ENCODE results near the gene RCOR2. TPM values are rescaled to one million over a fixed set of nuclear protein-coding genes. Genes with fewer than 3 reads are reported as not detected.
"Not testable (repeated sequence)": the region's sequence is repeated elsewhere in the genome, so short reads cannot be mapped to it uniquely, and the experiment has no call there.

The RCOR2 gene
- total RNA-seq (ENCODE audit: insufficient read depth, low replicate concordance) = 3.4 TPM

DNA sequence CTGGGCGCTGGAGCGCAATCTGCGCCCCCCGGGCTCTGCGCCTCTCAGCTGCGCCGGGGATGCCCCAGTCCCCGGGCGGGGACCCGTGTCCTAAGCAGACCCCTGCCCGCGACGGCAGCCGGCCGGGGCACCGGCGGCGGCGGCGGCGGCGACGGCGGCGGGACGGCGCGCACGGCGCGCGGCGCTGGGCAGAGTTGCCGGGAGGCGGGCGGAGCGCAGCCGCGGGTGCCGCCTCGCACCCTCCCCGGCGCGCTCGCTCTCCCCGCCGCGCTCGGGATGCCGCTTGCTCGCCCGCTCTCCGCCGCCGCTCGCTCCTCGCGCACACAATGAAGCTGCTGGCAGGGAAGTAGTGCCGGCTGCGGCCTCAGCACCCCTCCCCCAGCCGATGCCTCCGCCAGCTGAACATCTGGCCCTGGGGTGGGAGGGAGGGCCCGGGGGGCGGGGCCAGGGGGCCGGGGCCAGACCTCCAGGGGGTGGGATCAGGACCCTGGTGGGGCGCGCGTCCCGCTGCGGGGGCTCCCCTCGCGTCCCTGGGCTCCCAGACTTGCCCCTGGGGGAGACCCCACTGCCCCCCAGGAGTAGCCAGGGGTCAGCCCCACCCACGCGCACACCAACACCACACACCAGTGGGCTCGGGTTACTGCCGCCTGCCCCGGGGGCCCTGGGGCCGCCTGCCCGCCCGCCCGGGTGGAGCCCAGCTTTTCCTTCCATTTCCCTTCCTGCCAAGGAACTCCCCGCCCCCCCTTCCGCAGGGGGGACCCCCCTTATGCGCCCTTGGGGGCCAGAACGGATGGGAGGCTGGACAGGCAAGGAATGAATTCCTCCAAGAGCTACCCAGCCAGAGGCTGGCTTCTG lies at the start of gene RCOR2:
Gene RCOR2 (minus strand): TSS at position 328 of the 855 bp plus-strand sequence. CDS start 708 bp downstream, outside the sequence.
- peak; percentile 90 for DNase-seq (ENCODE audit: low spot score)

DNA sequence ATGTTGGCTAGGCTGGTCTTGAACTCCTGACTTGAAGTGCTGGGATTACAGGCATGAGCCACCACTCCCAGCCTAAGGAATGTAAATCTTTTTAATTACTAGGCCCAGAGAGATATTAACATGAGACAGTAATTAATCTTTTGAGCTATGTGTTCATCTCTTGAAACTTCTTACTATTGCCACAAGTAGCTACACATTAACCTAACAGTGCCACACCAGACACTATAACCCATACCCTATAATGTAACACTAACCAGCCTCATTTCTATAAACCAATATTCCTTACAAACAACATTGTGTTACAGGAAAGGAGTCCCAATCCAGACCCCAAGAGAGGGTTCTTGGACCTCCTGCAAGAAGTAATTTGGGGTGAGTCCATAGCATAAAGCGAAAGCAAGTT lies 49.5 kb upstream of the RCOR2 start:
- no peak for DNase-seq (ENCODE audit: low spot score)

DNA sequence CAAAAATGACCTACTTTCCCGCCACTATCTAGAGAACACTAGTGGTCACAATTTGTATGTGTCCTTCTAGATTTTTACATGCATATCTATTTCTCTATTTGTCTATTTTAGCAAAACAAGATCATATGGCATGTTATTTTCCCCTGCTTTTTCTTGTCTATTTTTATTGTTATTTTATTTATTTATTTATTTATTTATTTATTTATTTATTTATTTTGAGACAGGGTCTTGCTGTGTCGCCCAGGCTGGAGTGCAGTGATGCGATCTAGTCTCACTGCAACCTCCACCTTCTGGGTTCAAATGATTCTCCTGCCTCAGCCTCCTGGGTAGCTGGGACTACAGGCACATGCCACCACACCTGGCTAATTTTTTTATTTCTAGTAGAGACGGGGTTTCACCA lies 46.9 kb upstream of the RCOR2 start:
- not testable (repeated sequence) for DNase-seq (ENCODE audit: low spot score)

DNA sequence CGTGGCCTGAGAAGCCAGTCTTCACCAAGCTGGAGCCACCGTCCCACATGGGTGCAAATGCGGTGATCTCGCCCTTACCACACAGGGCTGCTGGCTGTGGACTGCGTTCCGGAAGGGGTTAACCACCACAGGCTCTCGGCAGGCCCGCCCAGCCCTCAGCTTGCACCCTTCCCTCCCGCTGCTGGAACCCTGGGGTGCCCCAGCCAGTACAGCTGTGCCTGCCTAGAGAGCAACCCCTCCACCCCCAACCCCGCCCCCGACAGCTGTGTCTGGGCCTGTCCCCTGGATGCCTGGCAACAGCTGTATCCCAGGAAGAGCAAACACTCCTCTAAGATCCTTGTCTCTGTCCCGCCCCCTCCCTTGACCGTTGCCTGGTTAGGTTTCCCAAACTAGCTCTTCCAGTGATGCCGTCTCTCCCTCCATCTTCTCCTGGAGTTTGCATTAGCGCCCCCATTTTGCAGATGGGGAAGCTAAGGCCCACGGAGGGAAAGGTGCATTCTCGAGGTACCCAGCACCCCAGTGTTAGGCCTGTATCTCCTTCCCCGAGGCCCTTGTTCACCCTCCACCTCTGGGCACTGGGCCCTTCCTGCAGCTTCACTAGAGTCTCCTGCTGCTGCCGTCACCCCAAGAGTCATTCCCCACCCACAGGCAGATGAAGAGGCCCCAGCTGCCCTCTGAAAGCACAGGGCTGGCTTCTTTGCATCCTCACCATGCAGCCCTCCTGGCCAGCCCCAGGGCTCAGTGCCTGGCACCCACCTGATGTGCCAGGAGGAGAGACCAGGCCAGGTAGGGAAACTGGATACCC lies 44.8 kb upstream of the RCOR2 start:
- peak; percentile 90 for DNase-seq (ENCODE audit: low spot score)

DNA sequence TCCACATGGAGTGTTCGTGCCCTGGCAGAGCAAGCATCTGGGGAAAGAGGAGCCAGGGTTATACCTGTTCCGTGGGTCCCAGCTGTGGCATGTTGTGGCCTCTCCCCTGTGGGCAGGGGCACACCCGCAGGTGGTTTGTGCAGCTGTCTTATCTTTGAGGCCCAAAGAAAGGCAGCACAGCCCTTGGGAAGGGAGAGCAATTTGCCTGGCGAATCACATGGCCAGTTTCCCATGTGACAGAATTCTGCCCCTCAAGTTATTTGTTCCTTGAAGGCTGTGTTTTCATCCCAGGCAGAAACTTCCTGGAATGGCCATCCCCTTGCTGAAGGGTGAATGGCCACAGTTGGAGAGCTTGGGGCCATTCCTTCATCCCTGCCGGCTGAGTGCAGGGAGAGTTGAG lies 41.0 kb upstream of the RCOR2 start:
- no peak for DNase-seq (ENCODE audit: low spot score)

DNA sequence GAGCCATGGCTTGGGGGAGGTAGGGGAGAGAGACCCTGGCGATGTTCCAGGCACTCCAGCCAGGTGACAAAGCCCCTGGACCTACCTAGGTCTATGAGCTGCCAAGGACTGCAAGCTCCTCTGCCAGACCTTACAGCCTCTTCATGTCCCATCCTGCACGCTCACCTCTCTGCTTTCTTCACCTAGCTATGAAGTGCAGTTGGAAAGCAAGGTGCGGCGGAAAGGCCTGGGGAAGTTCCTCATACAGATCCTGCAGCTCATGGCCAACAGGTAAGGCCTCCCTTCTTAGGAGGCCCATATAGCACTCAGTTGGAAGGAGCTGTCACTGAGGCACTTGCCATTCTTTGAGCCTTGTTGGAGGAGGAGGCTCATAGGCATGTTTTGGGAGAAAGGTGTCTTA lies 35.6 kb upstream of the RCOR2 start:
- DNase-seq (ENCODE audit: low spot score) = no peak

DNA sequence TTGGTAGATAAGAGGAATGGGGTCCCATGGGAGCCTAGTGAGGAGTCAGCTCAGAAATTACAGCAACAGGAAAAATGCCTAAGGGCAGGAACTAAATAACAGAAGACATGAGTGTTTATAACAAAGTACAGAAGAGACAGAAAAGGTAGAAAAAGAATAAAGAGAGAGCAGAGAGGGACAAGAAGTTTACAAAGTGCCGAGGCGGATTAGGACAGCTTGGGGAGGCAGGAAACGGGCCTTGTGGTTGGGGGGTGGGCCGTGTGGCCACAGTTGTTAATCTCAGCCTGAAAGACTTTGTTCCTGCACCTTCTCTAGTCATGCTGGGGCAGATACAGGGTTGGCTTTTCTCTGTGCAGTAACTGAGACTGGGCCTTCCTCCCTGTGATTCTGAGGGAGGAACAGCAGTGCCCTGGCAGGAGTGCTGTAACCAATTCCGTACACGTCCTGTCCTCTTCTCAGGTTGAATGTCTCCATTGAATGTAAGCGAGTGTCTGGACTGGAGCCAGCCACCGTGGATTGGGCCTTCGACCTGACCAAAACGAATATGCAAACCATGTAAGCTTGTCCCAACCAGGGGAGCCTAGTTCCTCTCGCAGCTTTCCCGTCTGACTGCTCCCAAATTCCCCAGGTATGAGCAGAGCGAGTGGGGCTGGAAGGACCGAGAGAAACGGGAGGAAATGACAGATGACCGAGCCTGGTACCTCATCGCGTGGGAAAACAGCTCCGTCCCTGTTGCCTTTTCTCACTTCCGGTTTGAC lies 35.0 kb upstream of the RCOR2 start:
- DNase-seq (ENCODE audit: low spot score) = no peak

DNA sequence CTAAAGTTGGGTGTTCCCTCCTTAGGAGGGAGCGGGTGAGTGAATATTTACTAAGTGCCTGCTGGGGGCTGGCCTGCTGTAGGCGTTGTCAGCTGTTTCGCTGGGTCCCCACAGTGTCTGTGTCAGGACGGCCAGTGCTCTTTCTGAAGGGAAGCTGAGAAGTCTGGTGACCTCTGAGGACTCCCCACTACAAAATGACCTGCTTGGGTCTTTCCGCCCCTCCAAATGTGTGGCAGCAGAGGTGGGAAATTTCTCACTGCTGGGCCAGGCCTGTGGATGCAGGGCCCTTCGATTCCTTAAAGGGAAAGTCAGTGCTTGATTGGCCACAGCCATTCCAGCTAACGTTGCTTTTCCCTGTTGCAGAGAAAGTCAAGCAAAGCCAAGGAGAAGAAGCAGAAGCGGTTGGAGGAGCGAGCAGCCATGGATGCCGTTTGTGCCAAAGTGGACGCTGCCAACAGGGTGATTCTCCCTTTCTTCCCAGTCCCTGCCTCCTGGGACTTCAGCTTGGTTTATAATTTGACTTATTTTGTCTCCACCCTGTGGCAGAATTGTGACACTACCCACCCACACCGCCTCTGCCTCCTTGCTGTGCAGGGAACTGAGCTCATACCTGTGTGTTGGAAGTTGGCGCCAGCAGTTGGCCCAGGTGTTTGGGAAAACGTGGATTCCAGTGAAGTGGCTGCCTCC lies 28.7 kb upstream of the RCOR2 start:
- DNase-seq (ENCODE audit: low spot score) = peak; percentile 80

DNA sequence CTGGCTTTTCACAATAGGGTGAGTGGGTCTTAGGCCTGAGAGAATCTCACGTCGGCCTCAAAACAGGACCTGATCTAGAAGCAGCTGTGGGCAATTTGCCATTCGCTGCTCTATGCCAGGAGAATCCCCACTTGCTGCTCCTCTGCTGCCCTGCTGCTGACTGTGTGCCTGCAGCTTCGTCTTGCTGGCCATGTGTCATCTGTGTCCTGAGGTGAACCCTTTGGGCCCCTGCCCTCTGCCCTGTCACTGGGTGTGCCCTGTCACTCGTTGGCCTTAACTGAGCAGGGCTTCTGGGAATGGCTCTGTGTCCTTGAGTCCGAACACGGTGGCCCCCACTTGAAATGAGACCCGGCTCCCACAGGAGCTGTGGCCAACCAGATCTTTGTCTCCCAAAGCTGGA lies 28.0 kb upstream of the RCOR2 start:
- no peak for DNase-seq (ENCODE audit: low spot score)

DNA sequence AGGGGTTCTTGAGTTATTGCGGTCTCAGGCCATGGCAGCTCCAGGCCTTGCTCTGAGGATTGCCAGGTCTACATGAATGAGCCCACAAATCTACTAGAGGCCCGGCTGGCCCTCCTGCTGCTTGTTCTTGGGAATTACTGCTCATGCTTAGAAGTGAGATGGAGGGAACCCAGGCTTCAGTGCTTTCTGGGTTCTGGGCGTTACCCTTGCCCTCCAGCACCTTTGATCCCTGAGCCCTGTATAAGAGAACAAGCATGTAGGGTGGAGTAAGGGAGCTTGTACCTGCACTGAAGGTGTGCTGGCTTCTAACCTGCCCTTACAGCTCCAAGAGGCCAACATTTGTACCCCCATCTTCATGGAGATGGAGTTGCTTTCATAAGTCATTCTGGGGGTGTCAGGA lies 25.8 kb upstream of the RCOR2 start:
- no peak for DNase-seq (ENCODE audit: low spot score)

DNA sequence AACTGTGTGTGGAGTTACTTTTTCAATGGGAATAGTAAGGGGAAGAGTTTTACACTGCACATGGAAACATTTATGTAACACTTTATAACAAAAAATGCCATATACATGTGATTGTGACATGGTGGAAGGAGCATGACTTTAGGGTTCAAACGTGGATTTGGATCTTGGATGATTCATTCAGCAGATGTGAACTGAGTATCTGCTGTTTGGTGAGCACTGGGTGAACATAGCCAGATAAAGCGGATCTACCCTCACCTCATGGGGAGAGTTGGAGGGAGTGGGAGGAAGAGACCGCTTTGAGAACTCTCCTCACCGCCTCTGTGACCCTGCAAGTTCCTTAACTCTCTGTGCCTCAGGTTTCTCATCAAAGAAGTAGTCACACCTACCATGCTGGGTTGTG lies 24.9 kb upstream of the RCOR2 start:
- DNase-seq (ENCODE audit: low spot score) = no peak

DNA sequence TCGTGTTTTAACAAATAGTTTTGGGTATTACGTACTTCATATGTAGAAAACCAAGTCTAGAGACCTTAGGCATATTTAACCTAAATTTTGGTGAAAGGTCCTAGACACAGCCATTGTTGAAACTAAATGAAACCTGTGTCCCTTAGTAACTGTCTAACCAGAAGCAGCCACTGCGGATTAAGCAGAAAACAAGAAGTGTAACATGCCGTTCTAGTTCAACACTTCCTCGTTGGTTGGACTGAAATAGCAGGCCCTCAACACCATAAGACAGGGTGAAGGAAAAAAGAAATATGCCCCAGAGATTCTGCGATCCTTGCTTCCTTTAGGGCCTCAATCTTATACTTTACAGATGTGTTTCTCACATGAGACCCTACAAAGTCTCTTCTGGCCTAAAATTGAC lies 23.8 kb upstream of the RCOR2 start:
- DNase-seq (ENCODE audit: low spot score) = no peak

DNA sequence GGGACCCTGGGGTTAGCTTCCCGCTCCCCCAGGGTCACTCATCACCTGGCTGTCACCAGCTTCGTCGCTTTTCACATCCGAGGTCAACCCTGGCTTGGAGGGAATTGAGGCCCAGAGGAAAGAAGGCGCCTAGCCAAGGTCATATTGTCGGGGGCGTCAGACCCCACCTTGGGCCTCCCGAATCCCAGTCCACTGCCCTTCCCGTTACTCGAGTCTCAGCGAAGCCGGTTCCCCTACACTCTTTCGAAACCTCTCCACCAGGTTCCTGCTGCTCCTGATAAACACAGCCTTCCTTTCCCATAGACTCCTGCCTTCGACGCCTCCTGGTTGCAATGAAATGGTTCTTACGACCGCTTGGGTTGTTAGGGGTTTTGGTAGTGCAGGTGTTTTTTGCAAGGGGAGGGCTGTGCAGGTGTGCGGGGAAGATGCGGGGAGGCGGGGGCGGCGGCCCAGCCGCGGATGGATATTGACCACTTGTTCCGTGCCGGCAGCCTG lies 22.5 kb upstream of the RCOR2 start:
- no peak for DNase-seq (ENCODE audit: low spot score)

DNA sequence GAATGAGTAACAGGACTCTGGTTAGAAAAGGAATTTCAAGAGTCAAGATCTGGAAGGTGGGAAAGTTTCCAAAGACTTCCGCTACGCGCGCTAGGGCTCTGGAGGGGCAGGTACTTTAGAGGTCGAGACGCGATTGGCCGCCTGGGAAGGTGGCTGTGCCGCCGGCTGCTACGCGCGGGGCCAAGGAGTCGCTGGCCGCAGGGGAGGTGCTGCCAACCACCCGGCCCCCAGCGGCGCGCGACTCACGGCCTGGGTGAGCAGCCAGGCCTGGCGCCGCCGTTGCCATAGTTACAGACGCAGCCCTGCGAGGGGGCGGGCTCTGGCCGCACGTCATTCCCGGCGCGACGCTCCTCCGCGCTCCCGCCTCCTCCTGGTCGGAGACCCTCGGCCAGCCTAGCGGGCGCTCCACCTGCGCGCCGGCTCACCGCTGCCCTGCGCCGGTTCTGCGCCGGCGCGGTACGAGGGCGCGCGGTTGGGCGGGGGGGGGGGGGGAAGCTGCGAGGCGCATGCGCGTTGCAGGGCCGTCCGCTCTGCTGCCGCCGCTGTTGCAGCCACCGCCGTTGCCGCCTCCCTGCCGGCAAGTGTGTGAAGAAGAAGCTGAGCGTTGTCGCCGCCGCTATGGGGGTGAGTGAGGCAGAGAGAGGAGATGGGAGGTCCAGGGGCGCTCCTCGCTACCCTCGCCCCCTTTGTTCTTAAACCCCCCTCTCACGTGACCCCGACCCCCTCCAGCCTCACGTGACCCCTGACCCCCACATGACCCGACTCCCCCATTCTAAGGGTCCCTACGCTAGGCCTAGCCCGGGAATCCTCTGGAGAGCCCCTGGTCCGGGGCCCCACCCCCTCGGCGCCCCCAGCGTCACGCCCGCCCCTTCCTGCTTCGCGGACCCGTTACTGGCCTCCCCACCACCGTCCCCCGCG lies 21.8 kb upstream of the RCOR2 start, which contains the start of gene NAA40:
Gene NAA40 (plus strand): TSS at position 524 of the 918 bp plus-strand sequence. CDS start 95 bp downstream, at position 619.
- peak; percentile 93 for DNase-seq (ENCODE audit: low spot score)

DNA sequence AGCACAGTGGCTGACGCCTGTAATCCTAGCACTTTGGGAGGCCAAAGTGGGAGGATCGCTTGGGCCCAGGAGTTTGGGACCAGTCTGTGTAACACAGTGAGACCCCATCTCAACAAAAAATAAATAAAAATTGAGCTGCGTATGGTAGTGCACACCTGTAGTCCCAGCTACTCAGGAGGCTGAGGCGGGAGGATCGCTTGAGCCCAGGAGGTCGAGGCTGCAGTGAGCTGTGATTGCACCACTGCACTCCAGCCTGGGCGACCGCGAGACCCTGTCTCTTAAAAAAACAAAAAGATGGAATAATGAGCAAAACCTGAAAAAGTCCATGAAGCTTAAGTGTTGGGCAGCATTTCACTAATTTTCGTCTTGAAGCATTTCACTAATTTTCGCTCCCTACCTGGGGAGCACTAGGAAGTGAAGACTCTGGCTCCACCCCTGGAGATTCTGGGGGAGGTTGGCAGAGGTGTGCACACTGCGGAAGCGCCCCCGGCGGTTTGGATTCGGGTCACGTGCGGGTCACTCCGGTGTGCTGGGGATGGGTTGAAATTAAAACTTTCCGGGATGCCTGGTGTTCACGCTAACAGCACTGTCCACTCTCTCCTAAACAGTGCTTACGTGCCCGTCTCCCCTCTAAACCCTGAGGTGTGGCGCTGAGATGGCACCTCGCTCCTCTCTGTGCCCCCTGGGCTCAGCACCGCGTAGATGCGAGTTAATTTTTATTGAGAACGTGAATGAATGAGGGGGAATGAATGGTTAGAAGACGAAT lies 20.9 kb upstream of the RCOR2 start:
- no peak for DNase-seq (ENCODE audit: low spot score)

DNA sequence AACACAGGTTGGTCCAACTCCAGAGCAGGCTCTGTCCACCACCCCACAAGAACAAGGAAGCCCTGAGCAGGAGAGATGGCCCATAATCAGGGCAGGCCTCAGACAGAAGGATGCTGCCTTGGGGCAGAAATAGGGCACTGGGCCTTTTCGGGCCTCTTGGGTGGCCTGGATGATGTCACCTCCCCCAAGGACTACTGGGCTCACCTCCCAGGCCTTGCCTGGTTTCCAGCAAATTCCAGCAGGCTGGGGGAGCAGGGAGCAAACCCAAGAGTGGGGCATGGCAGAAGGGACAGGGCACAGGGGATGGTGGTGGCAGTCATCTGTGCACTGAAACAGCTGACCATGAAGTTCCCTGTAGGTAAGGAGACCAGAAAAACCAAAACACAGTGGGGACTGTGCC lies 16.5 kb upstream of the RCOR2 start:
- no peak for DNase-seq (ENCODE audit: low spot score)

DNA sequence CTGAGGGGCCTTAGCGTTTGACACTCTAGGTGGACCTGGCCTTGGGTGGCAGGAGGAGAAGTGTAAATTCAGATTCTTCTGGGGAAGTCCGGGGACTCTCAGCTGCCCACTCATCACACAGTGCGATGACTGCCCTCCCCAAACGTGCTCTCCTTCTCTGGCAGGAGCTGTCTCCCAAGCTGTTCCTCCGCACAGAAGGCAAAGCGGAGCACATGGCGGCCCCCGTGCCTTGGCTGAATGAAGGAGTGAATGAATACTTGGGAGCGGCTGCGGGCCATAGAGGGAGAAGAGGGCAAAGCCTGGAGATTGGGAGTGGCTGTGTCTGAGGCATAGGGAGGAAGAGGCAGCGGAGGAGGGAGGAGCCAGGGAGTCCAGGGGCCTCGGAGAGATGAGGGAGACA lies 14.9 kb upstream of the RCOR2 start:
- DNase-seq (ENCODE audit: low spot score) = no peak

DNA sequence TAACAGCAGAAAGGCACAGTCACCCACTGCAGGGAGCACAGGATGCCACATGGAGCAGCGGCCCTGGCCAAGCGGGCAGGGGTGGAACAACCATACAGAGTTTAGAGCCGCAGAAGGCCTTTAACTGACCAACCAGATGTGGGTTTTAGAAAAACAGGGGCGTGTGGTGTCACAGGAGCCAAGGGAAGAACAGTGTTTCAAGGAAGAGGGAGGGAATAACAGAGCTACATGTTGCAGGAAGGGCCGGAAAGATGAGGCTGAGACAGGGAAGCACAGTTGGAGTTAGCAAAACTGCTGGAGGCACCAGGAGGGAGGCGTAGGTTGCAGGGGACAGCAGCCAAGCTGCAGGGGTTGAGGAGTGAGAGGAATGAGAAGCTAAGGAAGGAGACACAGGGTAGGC lies 14.1 kb upstream of the RCOR2 start:
- DNase-seq (ENCODE audit: low spot score) = peak; percentile 71

DNA sequence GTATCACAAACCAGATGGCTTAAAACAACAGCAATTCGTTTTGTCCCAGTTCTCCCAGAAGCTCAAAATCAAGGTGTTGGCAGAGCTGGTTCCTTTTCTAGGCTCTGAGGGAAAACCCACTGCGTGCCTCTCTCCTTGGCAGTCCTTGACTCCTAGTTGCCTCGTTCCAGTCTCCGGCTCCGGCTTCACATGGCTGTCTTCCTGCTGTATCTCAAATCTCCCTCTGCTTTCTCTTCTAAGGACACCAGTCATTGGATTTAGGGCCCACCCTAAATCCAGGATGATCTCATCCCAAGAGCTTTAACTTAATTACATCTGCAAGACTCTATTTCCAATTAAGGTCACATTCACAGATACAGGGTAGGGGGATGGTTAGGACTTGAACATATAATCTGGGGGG lies 12.7 kb upstream of the RCOR2 start:
- no peak for DNase-seq (ENCODE audit: low spot score)

Data from umbilical cord (tissue), 2 donors.